ENCODE measurements around the gene TBC1D10A.

DNA sequence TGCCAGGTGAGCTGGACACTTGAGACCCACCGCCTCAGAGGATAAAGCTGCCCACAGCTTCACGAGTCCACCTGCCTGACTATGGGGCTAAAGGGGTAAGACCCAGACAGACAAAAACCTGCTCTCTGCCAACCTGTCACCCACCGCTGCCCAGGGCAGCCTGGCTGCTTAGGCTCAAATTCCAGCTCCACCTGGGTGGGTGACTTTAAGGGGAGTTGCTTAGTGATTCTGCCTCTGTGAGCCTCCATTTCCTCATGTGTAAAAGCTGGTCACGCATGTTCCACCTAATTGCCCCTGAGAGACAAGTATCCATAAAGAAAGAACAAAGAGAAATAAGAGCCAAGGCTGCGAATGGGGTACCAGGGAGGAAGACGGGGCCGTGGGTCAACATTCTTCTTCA lies 33.7 kb downstream of the TBC1D10A start:
- TF ChIP-seq JUND (IDR thresholded peaks at IDR 0.05) (no peak), YY1 (IDR thresholded peaks at IDR 0.05; ENCODE audit: extremely low read depth, insufficient replicate concordance, low read depth, low read length) (no peak), TCF7L2 (IDR thresholded peaks at IDR 0.05; ENCODE audit: borderline replicate concordance, extremely low read depth, insufficient read depth, insufficient read length) (no peak), CTCF (IDR thresholded peaks at IDR 0.05 in 2 of 3, conservative IDR thresholded peaks at IDR 0.05 in 1 of 3; ENCODE audit: borderline replicate concordance in 1 of 3, insufficient read depth in 1 of 3, low read depth in 2 of 3, low read length in 2 of 3) (no peak), EGR1 (IDR thresholded peaks at IDR 0.05; ENCODE audit: low read depth) (no peak), FOSL1 (IDR thresholded peaks at IDR 0.05; ENCODE audit: low read depth) (no peak), POLR2A (IDR thresholded peaks at IDR 0.05; ENCODE audit: borderline replicate concordance, extremely low read depth, insufficient read depth, insufficient read length) (no peak), EZH2 (IDR thresholded peaks at IDR 0.05) (no peak), CEBPB (IDR thresholded peaks at IDR 0.05; ENCODE audit: low read depth) (no peak), POLR2AphosphoS5 (IDR thresholded peaks at IDR 0.05; ENCODE audit: low read depth, low read length) (no peak), ELF1 (IDR thresholded peaks at IDR 0.05; ENCODE audit: borderline replicate concordance, low read depth) (no peak), ZNF274 (IDR thresholded peaks at IDR 0.05; ENCODE audit: low read depth, low read length) (no peak)
- TF ChIP-seq, protein P1, sequence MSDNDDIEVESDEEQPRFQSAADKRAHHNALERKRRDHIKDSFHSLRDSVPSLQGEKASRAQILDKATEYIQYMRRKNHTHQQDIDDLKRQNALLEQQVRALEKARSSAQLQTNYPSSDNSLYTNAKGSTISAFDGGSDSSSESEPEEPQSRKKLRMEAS (IDR thresholded peaks at IDR 0.05) = no peak
- TF ChIP-seq, protein P2, sequence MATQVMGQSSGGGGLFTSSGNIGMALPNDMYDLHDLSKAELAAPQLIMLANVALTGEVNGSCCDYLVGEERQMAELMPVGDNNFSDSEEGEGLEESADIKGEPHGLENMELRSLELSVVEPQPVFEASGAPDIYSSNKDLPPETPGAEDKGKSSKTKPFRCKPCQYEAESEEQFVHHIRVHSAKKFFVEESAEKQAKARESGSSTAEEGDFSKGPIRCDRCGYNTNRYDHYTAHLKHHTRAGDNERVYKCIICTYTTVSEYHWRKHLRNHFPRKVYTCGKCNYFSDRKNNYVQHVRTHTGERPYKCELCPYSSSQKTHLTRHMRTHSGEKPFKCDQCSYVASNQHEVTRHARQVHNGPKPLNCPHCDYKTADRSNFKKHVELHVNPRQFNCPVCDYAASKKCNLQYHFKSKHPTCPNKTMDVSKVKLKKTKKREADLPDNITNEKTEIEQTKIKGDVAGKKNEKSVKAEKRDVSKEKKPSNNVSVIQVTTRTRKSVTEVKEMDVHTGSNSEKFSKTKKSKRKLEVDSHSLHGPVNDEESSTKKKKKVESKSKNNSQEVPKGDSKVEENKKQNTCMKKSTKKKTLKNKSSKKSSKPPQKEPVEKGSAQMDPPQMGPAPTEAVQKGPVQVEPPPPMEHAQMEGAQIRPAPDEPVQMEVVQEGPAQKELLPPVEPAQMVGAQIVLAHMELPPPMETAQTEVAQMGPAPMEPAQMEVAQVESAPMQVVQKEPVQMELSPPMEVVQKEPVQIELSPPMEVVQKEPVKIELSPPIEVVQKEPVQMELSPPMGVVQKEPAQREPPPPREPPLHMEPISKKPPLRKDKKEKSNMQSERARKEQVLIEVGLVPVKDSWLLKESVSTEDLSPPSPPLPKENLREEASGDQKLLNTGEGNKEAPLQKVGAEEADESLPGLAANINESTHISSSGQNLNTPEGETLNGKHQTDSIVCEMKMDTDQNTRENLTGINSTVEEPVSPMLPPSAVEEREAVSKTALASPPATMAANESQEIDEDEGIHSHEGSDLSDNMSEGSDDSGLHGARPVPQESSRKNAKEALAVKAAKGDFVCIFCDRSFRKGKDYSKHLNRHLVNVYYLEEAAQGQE (IDR thresholded peaks at IDR 0.05; ENCODE audit: low read depth) = no peak

All from HCT116 (cell line).